ENCODE results near the gene PCA3. TPM values are rescaled to one million over a fixed set of nuclear protein-coding genes. Genes with fewer than 3 reads are reported as not detected.

Gene PCA3
- total RNA-seq, 1 experiment from 2014 or later = not detected

DNA sequence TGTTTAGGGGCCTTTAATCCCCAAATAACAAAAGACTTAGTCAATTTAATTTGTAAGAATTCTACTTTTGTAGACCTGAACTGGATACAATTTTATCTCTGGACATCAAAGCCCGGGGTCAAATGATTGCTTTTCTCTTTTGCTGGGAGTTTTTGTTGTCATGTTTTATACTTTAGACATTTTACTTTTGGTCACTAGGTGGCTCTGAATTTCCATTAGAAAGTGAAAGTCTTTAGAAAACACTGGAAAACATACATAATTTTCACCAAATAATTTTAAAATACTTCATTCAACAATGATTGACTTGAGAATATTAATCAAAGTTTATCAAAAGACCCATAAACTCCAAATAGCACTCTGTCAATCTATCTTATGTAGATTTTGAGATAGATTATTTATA lies 2.8 kb upstream of the PCA3 start:
- TF ChIP-seq FOSL1 (IDR thresholded peaks at IDR 0.05; ENCODE audit: low read depth) = no peak
- no peak for TF ChIP-seq POLR2AphosphoS5 (IDR thresholded peaks at IDR 0.05; ENCODE audit: low read depth, low read length)
- TF ChIP-seq, protein P1, sequence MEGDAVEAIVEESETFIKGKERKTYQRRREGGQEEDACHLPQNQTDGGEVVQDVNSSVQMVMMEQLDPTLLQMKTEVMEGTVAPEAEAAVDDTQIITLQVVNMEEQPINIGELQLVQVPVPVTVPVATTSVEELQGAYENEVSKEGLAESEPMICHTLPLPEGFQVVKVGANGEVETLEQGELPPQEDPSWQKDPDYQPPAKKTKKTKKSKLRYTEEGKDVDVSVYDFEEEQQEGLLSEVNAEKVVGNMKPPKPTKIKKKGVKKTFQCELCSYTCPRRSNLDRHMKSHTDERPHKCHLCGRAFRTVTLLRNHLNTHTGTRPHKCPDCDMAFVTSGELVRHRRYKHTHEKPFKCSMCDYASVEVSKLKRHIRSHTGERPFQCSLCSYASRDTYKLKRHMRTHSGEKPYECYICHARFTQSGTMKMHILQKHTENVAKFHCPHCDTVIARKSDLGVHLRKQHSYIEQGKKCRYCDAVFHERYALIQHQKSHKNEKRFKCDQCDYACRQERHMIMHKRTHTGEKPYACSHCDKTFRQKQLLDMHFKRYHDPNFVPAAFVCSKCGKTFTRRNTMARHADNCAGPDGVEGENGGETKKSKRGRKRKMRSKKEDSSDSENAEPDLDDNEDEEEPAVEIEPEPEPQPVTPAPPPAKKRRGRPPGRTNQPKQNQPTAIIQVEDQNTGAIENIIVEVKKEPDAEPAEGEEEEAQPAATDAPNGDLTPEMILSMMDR (IDR thresholded peaks at IDR 0.05 in 2 of 3, conservative IDR thresholded peaks at IDR 0.05 in 1 of 3; ENCODE audit: borderline replicate concordance in 1 of 3, insufficient read depth in 1 of 3, low read depth in 2 of 3, low read length in 2 of 3) = peak; percentile 26 to 42 (median 29); a peak in 4 of 6 replicates
- peak; percentile 52 for TF ChIP-seq RAD21 (IDR thresholded peaks at IDR 0.05; ENCODE audit: low read depth)

DNA sequence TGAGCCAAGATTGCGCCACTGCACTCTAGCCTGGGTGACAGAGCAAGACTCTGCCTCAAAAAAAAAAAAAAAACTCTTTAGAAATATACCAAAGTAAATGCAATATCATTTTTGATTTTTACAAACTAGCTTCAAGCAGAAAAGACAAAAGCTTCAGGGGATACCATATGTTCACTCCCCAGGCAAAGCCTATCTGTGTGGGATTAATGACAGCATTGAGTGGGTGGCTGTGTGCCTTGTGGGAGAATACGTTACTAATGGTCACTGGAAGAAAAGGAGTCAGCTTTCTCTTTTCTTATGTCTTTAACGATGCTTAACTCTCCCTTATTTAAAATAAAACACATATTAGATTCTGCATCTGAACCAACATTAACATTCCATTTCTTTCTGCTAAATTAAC lies 1.9 kb downstream of the PCA3 start:
- intact Hi-C loops (cut with micrococcal nuclease) = no loop called here
- Histone ChIP-seq H2AFZ (ENCODE audit: low read depth, low read length, poor library complexity, severe bottlenecking) (no peak overlapping the region), H3K9me3 (ENCODE audit: control insufficient read depth in 1 of 2, insufficient read depth in 1 of 2, low read depth in 1 of 2, low read length in 2 of 2) (no peaks in the 10 kb centered on the region), H4K20me1 (ENCODE audit: insufficient read depth) (no peaks in the 10 kb centered on the region), H3K27ac (ENCODE audit: low read depth, low read length) (no peak overlapping the region), H3K79me2 (ENCODE audit: insufficient read depth, low read length) (no peaks in the 10 kb centered on the region), H3K4me1 (ENCODE audit: control insufficient read depth in 1 of 2, insufficient read depth in 2 of 2, low read length in 2 of 2) (no peaks in the 10 kb centered on the region), H3K9me2 (ENCODE audit: insufficient read depth) (no peaks in the 10 kb centered on the region), H3K36me3 (ENCODE audit: control insufficient read depth in 1 of 2, insufficient read depth in 2 of 2, low read length in 2 of 2) (no peaks in the 10 kb centered on the region), H3K4me3 (replicated peaks in 1 of 2; ENCODE audit: low read depth in 1 of 2, low read length in 2 of 2) (no peak overlapping the region), H3K4me2 (ENCODE audit: low read length) (no peak overlapping the region), H3K9ac (ENCODE audit: low read length) (no peak overlapping the region), H3K27me3 (ENCODE audit: insufficient read depth, low read length) (no peaks in the 10 kb centered on the region)
- no TSS peak for BruUV-seq (replicated peaks)
- ChIA-PET RAD21 (ENCODE audit: low non-redundant PET in 1 of 2, low total read pairs in 2 of 2, uncharacterized antibody in 2 of 2, unreplicated experiment in 2 of 2) (no interaction called here), POLR2A (no interaction called here), CTCF (no interaction called here)
- DNase-seq (ENCODE audit: low read depth, low spot score) = no peak
- ATAC-seq = no peak
- TF ChIP-seq SP1 (IDR thresholded peaks at IDR 0.05; ENCODE audit: low read depth) (no peak), EZH2phosphoT487 (IDR thresholded peaks at IDR 0.05; ENCODE audit: borderline replicate concordance) (no peak), CEBPB (IDR thresholded peaks at IDR 0.05; ENCODE audit: low read depth) (no peak), SIN3A (IDR thresholded peaks at IDR 0.05; ENCODE audit: low read depth) (no peak), TCF7L2 (IDR thresholded peaks at IDR 0.05; ENCODE audit: borderline replicate concordance, extremely low read depth, insufficient read depth, insufficient read length) (no peak), ELF1 (IDR thresholded peaks at IDR 0.05; ENCODE audit: borderline replicate concordance, low read depth) (no peak), SRF (IDR thresholded peaks at IDR 0.05; ENCODE audit: low read depth) (no peak), FOSL1 (IDR thresholded peaks at IDR 0.05; ENCODE audit: low read depth) (no peak), CBX3 (IDR thresholded peaks at IDR 0.05; ENCODE audit: low read depth) (no peak), POLR2A (IDR thresholded peaks at IDR 0.05; ENCODE audit: borderline replicate concordance, extremely low read depth, insufficient read depth, insufficient read length) (no peak)
- TF ChIP-seq, protein P1 (IDR thresholded peaks at IDR 0.05 in 2 of 3, conservative IDR thresholded peaks at IDR 0.05 in 1 of 3; ENCODE audit: borderline replicate concordance in 1 of 3, insufficient read depth in 1 of 3, low read depth in 2 of 3, low read length in 2 of 3) = no peak
- TF ChIP-seq, protein P2, sequence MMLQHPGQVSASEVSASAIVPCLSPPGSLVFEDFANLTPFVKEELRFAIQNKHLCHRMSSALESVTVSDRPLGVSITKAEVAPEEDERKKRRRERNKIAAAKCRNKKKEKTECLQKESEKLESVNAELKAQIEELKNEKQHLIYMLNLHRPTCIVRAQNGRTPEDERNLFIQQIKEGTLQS (IDR thresholded peaks at IDR 0.05) = no peak

More for the DNA sequence above, 2.8 kb upstream of the PCA3 start:
- intact Hi-C loops (cut with micrococcal nuclease) = loop anchor here (5.0 kb wide), 1 partner anchor 391 kb away; no protein-coding TSS in a partner anchor
- ChIA-PET CTCF (interaction anchor here (1.0 to 1.4 kb wide), 3 partner anchors 11 to 235 kb away, joined by 3 to 8 read pairs (median 3); no protein-coding TSS in a partner anchor), RAD21 (ENCODE audit: low non-redundant PET in 1 of 2, low total read pairs in 2 of 2, uncharacterized antibody in 2 of 2, unreplicated experiment in 2 of 2) (no interaction called here), POLR2A (no interaction called here)
- Histone ChIP-seq H2AFZ (ENCODE audit: low read depth, low read length, poor library complexity, severe bottlenecking) (no peak overlapping the region), H3K36me3 (ENCODE audit: control insufficient read depth in 1 of 2, insufficient read depth in 2 of 2, low read length in 2 of 2) (no peaks in the 10 kb centered on the region), H4K20me1 (ENCODE audit: insufficient read depth) (no peaks in the 10 kb centered on the region), H3K9me2 (ENCODE audit: insufficient read depth) (no peaks in the 10 kb centered on the region), H3K27ac (ENCODE audit: low read depth, low read length) (no peak overlapping the region), H3K9ac (ENCODE audit: low read length) (no peak overlapping the region), H3K79me2 (ENCODE audit: insufficient read depth, low read length) (no peaks in the 10 kb centered on the region), H3K4me3 (replicated peaks in 1 of 2; ENCODE audit: low read depth in 1 of 2, low read length in 2 of 2) (no peak overlapping the region), H3K27me3 (ENCODE audit: insufficient read depth, low read length) (no peaks in the 10 kb centered on the region; the same call in 1 of the 2 replicates), H3K4me1 (ENCODE audit: control insufficient read depth in 1 of 2, insufficient read depth in 2 of 2, low read length in 2 of 2) (no peaks in the 10 kb centered on the region), H3K4me2 (ENCODE audit: low read length) (no peak overlapping the region), H3K9me3 (ENCODE audit: control insufficient read depth in 1 of 2, insufficient read depth in 1 of 2, low read depth in 1 of 2, low read length in 2 of 2) (no peaks in the 10 kb centered on the region)
- ATAC-seq = no peak
- no peak for DNase-seq (ENCODE audit: low read depth, low spot score)
- BruUV-seq (replicated peaks) = no TSS peak
